Trophoblast cell (in vitro differentiated cells and primary cell): ENCODE results near the gene TSKS.
"Not testable (repeated sequence)": the region's sequence is repeated elsewhere in the genome, so short reads cannot be mapped to it uniquely, and the experiment has no call there.

Experiments
- DNase-seq, 2 donors: peaks; one replicate each; pipeline ENCODE4 v3.0.0-alpha.2; 2016
- H2AFZ ChIP-seq: 2 replicates; pipeline ENCODE4 v1.6.1; 2013; ENCODE audit warnings: low read length, moderate library complexity, mild to moderate bottlenecking; ENCODE audit not compliant: insufficient read depth, poor library complexity
- H2AK5ac ChIP-seq: 2 replicates; pipeline ENCODE4 v1.6.1; 2013; ENCODE audit warnings: mild to moderate bottlenecking, low read length
- H2BK120ac ChIP-seq: 2 replicates; pipeline ENCODE4 v1.6.1; 2013; ENCODE audit warnings: low read length, mild to moderate bottlenecking, moderate library complexity; ENCODE audit not compliant: insufficient read depth, poor library complexity
- H2BK12ac ChIP-seq: 2 replicates; pipeline ENCODE4 v1.6.1; 2013; ENCODE audit warnings: mild to moderate bottlenecking, low read length, moderate library complexity
- H2BK5ac ChIP-seq: 2 replicates; pipeline ENCODE4 v1.6.1; 2013; ENCODE audit warnings: low read length, low read depth, moderate library complexity, mild to moderate bottlenecking; ENCODE audit not compliant: poor library complexity
- H3K14ac ChIP-seq: 2 replicates; pipeline ENCODE4 v1.6.1; 2013; ENCODE audit warnings: mild to moderate bottlenecking, low read length
- H3K18ac ChIP-seq: 2 replicates; pipeline ENCODE4 v1.6.1; 2013; ENCODE audit warnings: mild to moderate bottlenecking, low read length
- H3K23ac ChIP-seq: 2 replicates; pipeline ENCODE4 v1.6.1; 2013; ENCODE audit warnings: low read length
- H3K27ac ChIP-seq: 2 replicates; pipeline ENCODE4 v1.5.1; 2013; ENCODE audit warnings: low read depth, mild to moderate bottlenecking, inconsistent platforms, low read length, moderate library complexity
- H3K27me3 ChIP-seq: 2 replicates; pipeline ENCODE4 v1.6.1; 2013; ENCODE audit warnings: inconsistent platforms, mild to moderate bottlenecking, low read length, moderate library complexity; ENCODE audit not compliant: insufficient read depth
- H3K36me3 ChIP-seq, 2 experiments: 1 replicate in 1 of 2; 2 replicates in 1 of 2; pipeline ENCODE4 v1.6.1; 2013; ENCODE audit warnings: low read length in 2 of 2, mild to moderate bottlenecking in 2 of 2, moderate library complexity in 1 of 2; ENCODE audit not compliant: insufficient read depth in 2 of 2, control insufficient read depth in 1 of 2
- H3K4ac ChIP-seq: 2 replicates; pipeline ENCODE4 v1.6.1; 2013; ENCODE audit warnings: low read depth, mild to moderate bottlenecking, low read length, moderate library complexity
- H3K4me1 ChIP-seq, 2 experiments: 1 replicate in 1 of 2; 2 replicates in 1 of 2; pipeline ENCODE4 v1.6.1; 2013; ENCODE audit warnings: low read length in 2 of 2, mild to moderate bottlenecking in 2 of 2, moderate library complexity in 1 of 2; ENCODE audit not compliant: insufficient read depth in 2 of 2, control insufficient read depth in 1 of 2
- H3K4me2 ChIP-seq: 2 replicates; pipeline ENCODE4 v1.6.1; 2013; ENCODE audit warnings: inconsistent platforms, mild to moderate bottlenecking, low read length, moderate library complexity
- H3K4me3 ChIP-seq: 2 replicates; pipeline ENCODE4 v1.5.1; 2013; ENCODE audit warnings: mild to moderate bottlenecking, low read depth, low read length, inconsistent platforms
- H3K79me1 ChIP-seq: one replicate; pipeline ENCODE4 v1.6.1; 2013; ENCODE audit warnings: low read length
- H3K79me2 ChIP-seq: 2 replicates; pipeline ENCODE4 v1.6.1; 2013; ENCODE audit warnings: low read length, mild to moderate bottlenecking; ENCODE audit not compliant: control insufficient read depth, insufficient read depth, poor library complexity
- H3K9ac ChIP-seq: 2 replicates; pipeline ENCODE4 v1.6.1; 2013; ENCODE audit warnings: mild to moderate bottlenecking, low read length
- H3K9me3 ChIP-seq: 2 replicates; pipeline ENCODE4 v1.6.1; 2013; ENCODE audit warnings: low read depth, mild to moderate bottlenecking, control low read depth, inconsistent platforms, low read length; ENCODE audit not compliant: insufficient read depth
- H4K12ac ChIP-seq: 2 replicates; pipeline ENCODE4 v1.6.1; 2013; ENCODE audit warnings: low read depth, mild to moderate bottlenecking, low read length, moderate library complexity
- H4K8ac ChIP-seq: 2 replicates; pipeline ENCODE4 v1.6.1; 2013; ENCODE audit warnings: low read depth, mild to moderate bottlenecking, low read length, moderate library complexity
- H4K91ac ChIP-seq: one replicate; pipeline ENCODE4 v1.6.1; 2013; ENCODE audit warnings: low read depth, mild to moderate bottlenecking, low read length, moderate library complexity
- WGBS: extraction: QIAGEN DNeasy Blood & Tissue Kit; methylation state at CpG from one replicate; pipeline ENCODE4 v1.1.7; 2013; ENCODE audit warnings: missing lambda C conversion rate; ENCODE audit not compliant: insufficient read length, insufficient coverage; ENCODE audit errors: extremely low coverage; 5-methylcytosine and 5-hydroxymethylcytosine counted together

Gene TSKS

GRCh38 chr19:49727217-49728030 lies 35.7 kb downstream of the TSKS start:
- no peak overlapping the region for H4K91ac ChIP-seq
- no peak overlapping the region for H2AFZ ChIP-seq
- no peaks in the 10 kb centered on the region for H3K27me3 ChIP-seq
- no peak overlapping the region for H3K4me3 ChIP-seq
- H3K9me3 ChIP-seq = no peaks in the 10 kb centered on the region
- H3K9ac ChIP-seq = no peak overlapping the region
- no peak for DNase-seq
- H3K23ac ChIP-seq = no peak overlapping the region
- no peak overlapping the region for H2BK12ac ChIP-seq
- H3K4ac ChIP-seq = no peak overlapping the region
- no peaks in the 10 kb centered on the region for H3K36me3 ChIP-seq
- H3K79me1 ChIP-seq = no peaks in the 10 kb centered on the region
- H2BK120ac ChIP-seq = no peak overlapping the region
- H3K18ac ChIP-seq = no peak overlapping the region
- H3K4me2 ChIP-seq = no peak overlapping the region
- H4K8ac ChIP-seq = no peak overlapping the region
- no peak overlapping the region for H3K27ac ChIP-seq
- no CpG with 5 or more reads among the region's 23 CpGs for WGBS
- no peak overlapping the region for H2BK5ac ChIP-seq
- no peak overlapping the region for H4K12ac ChIP-seq
- H3K79me2 ChIP-seq = no peaks in the 10 kb centered on the region
- no peak overlapping the region for H2AK5ac ChIP-seq
- no peak overlapping the region for H3K14ac ChIP-seq
- H3K4me1 ChIP-seq = no peaks in the 10 kb centered on the region

- H4K8ac ChIP-seq, H4K12ac ChIP-seq, H3K4me2 ChIP-seq, H3K79me1 ChIP-seq, H3K79me2 ChIP-seq, H3K27ac ChIP-seq, H3K36me3 ChIP-seq, H3K9ac ChIP-seq, H3K4ac ChIP-seq, H3K4me1 ChIP-seq, H2BK5ac ChIP-seq, H3K23ac ChIP-seq, H3K9me3 ChIP-seq, H4K91ac ChIP-seq, H3K18ac ChIP-seq, H2BK120ac ChIP-seq, H3K4me3 ChIP-seq, DNase-seq, H2AK5ac ChIP-seq, H3K14ac ChIP-seq, H2AFZ ChIP-seq, H3K27me3 ChIP-seq, H2BK12ac ChIP-seq: not testable (repeated sequence)
- WGBS = no CpG with 5 or more reads among the region's 22 CpGs
These were observed 43.7 kb downstream of the TSKS start for GRCh38 chr19:49719420-49719819.

DNA sequence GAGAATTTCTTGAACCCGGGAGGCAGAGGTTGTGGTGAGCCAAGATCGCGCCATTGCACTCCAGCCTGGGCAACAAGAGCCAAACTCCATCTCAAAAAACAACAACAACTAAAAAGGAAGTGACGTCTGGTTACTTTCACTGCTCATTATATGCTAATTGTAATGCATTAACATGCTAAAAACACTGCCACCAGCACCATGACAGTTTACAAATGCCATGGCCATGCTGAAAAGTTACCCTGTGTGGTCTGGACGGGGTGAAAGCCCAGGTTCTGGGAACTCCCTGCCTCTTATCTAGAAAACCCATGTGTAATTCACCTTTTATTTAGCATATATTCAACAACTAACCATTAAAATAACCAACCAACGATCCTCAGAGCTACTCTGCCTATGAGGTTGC lies 44.1 kb downstream of the TSKS start:
- H3K4me2 ChIP-seq = no peak overlapping the region
- no peak overlapping the region for H2BK12ac ChIP-seq
- no peak overlapping the region for H2BK5ac ChIP-seq
- H3K4ac ChIP-seq = no peak overlapping the region
- H4K12ac ChIP-seq = no peak overlapping the region
- no peak overlapping the region for H3K27ac ChIP-seq
- H2AFZ ChIP-seq = no peak overlapping the region
- H3K36me3 ChIP-seq = no peaks in the 10 kb centered on the region
- no peak for DNase-seq
- peak overlapping the region; percentile 45 for H4K8ac ChIP-seq
- H3K79me2 ChIP-seq = no peaks in the 10 kb centered on the region
- H3K9me3 ChIP-seq = no peaks in the 10 kb centered on the region
- H2BK120ac ChIP-seq = no peak overlapping the region
- H3K4me3 ChIP-seq = no peak overlapping the region
- H3K4me1 ChIP-seq = no peaks in the 10 kb centered on the region
- H2AK5ac ChIP-seq = no peak overlapping the region
- H3K23ac ChIP-seq = no peak overlapping the region
- H3K27me3 ChIP-seq = no peaks in the 10 kb centered on the region
- H4K91ac ChIP-seq = no peak overlapping the region
- no peak overlapping the region for H3K9ac ChIP-seq
- 100% methylated on average over 1 of the region's 6 CpGs for WGBS
- H3K14ac ChIP-seq = no peak overlapping the region
- H3K79me1 ChIP-seq = no peaks in the 10 kb centered on the region
- H3K18ac ChIP-seq = no peak overlapping the region

GRCh38 chr19:49718511-49718910 lies 44.6 kb downstream of the TSKS start:
- no peak overlapping the region for H3K4me2 ChIP-seq
- no peak overlapping the region for H4K91ac ChIP-seq
- H3K27me3 ChIP-seq = no peaks in the 10 kb centered on the region
- H3K18ac ChIP-seq = no peak overlapping the region
- H3K79me2 ChIP-seq = no peaks in the 10 kb centered on the region
- H4K8ac ChIP-seq = no peak overlapping the region
- H3K79me1 ChIP-seq = no peaks in the 10 kb centered on the region
- no peak overlapping the region for H2BK120ac ChIP-seq
- WGBS = no CpG with 5 or more reads among the region's 8 CpGs
- no peak overlapping the region for H2BK5ac ChIP-seq
- H3K4ac ChIP-seq = no peak overlapping the region
- no peak overlapping the region for H4K12ac ChIP-seq
- no peak overlapping the region for H3K4me3 ChIP-seq
- H2AK5ac ChIP-seq = no peak overlapping the region
- H3K27ac ChIP-seq = no peak overlapping the region
- H2BK12ac ChIP-seq = no peak overlapping the region
- peaks cover 3 to 4% of the 10 kb centered on the region in 2 experiments for H3K4me1 ChIP-seq
- H3K14ac ChIP-seq = no peak overlapping the region
- no peaks in the 10 kb centered on the region for H3K36me3 ChIP-seq
- no peak overlapping the region for H3K23ac ChIP-seq
- H3K9me3 ChIP-seq = no peaks in the 10 kb centered on the region
- no peak overlapping the region for H3K9ac ChIP-seq
- no peak overlapping the region for H2AFZ ChIP-seq
- DNase-seq = peak; percentile 40 to 70
